Stimulated activated memory B cell treated with anti-CD40 and anti-IgM and Interleukin-4, amounts not matched to agents 10 μg/mL and 1 μg/mL and 100 μg/mL, for 72 hours (primary cell): Measurements from ENCODE around the gene FHL1.

ENCODE experiments used
- ATAC-seq: fragments of 150-1000 bp; cut with Tn5 transposase; 2 replicates; pipeline ENCODE4 v1.10.0; 2021
- H3K27ac Mint-ChIP-seq: one replicate; pipeline ENCODE4 v1.8.0; 2022; ENCODE audit warnings: mild to moderate bottlenecking, mixed read lengths
- H3K27me3 Mint-ChIP-seq: one replicate; pipeline ENCODE4 v1.8.0; 2022; ENCODE audit warnings: mixed read lengths
- H3K36me3 Mint-ChIP-seq: one replicate; pipeline ENCODE4 v1.8.0; 2022; ENCODE audit warnings: mixed read lengths
- H3K4me1 Mint-ChIP-seq: one replicate; pipeline ENCODE4 v1.8.0; 2022; ENCODE audit warnings: mixed read lengths
- H3K4me3 Mint-ChIP-seq: one replicate; pipeline ENCODE4 v1.8.0; 2022; ENCODE audit warnings: mild to moderate bottlenecking, moderate library complexity, mixed read lengths
- H3K9me3 Mint-ChIP-seq: one replicate; pipeline ENCODE4 v1.8.0; 2022; ENCODE audit warnings: mixed read lengths

Gene FHL1

DNA sequence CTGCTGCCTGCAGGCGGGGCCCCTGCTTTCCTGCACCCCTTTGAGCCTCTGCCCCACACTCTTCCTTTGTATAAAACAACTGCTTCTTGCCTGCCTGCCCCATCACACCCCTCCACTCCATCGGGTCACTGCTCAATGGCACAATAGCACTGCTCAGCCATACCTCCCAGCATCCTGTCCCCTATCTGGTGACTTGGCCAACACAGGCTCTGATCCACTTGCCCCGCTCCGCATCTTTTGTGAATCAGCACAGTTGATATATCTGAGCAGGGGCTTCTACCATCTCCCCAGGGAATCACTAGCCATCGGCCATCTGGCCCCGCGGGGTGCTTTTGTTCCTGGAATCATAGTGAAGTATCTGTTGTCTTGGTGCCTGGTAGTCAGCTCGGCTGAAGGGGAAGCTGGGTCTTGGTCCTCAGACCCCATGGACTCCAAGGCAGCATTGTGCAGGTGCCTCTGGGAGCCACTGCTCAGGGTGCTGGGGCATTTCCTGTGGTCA lies 58.6 kb downstream of the FHL1 start:
- Mint-ChIP-seq H3K9me3 (no peaks in the 10 kb centered on the region), H3K4me1 (peaks cover 25% of the 10 kb centered on the region), H3K27ac (no peak overlapping the region), H3K27me3 (no peaks in the 10 kb centered on the region), H3K4me3 (no peak overlapping the region), H3K36me3 (no peaks in the 10 kb centered on the region)
- ATAC-seq: no peak

DNA sequence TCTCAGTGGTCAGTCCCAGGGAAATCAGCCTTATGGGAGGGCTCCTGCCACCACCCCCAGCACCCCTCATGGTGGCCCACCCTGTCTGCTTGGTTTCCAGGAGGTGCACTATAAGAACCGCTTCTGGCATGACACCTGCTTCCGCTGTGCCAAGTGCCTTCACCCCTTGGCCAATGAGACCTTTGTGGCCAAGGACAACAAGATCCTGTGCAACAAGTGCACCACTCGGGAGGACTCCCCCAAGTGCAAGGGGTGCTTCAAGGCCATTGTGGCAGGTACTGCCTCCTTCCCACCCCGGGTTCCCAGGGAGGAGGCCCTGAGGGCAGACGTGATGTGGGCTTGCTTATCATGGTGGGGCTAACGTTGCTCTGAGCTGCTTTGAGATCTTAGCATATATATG lies 59.6 kb downstream of the FHL1 start:
- Mint-ChIP-seq H3K4me1 (peaks cover 25% of the 10 kb centered on the region), H3K36me3 (no peaks in the 10 kb centered on the region), H3K27ac (no peak overlapping the region), H3K4me3 (no peak overlapping the region), H3K27me3 (no peaks in the 10 kb centered on the region), H3K9me3 (no peaks in the 10 kb centered on the region)
- ATAC-seq: no peak

GRCh38 chrX:136207546-136207945 lies 60.2 kb downstream of the FHL1 start:
- no peak overlapping the region for H3K4me3 Mint-ChIP-seq
- peaks cover 31% of the 10 kb centered on the region for H3K4me1 Mint-ChIP-seq
- no peaks in the 10 kb centered on the region for H3K36me3 Mint-ChIP-seq
- no peak for ATAC-seq
- H3K9me3 Mint-ChIP-seq: no peaks in the 10 kb centered on the region
- no peaks in the 10 kb centered on the region for H3K27me3 Mint-ChIP-seq
- H3K27ac Mint-ChIP-seq: no peak overlapping the region

- H3K9me3 Mint-ChIP-seq: no peaks in the 10 kb centered on the region
- no peaks in the 10 kb centered on the region for H3K36me3 Mint-ChIP-seq
- H3K27me3 Mint-ChIP-seq: no peaks in the 10 kb centered on the region
- peak overlapping the region; percentile 68 for H3K27ac Mint-ChIP-seq
- no peak overlapping the region for H3K4me3 Mint-ChIP-seq
- peaks cover 36% of the 10 kb centered on the region for H3K4me1 Mint-ChIP-seq
- no peak for ATAC-seq
Measured at GRCh38 chrX:136209016-136209738, 61.8 kb downstream of the FHL1 start.

DNA sequence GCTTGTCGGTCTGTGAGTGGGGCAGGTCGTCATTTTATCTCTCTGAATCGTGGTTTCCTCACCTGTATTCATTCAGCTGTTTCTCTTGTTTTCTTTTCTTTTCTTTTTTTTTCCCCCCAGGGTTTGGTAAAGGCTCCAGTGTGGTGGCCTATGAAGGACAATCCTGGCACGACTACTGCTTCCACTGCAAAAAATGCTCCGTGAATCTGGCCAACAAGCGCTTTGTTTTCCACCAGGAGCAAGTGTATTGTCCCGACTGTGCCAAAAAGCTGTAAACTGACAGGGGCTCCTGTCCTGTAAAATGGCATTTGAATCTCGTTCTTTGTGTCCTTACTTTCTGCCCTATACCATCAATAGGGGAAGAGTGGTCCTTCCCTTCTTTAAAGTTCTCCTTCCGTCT lies 62.4 kb downstream of the FHL1 start:
- H3K27ac Mint-ChIP-seq: peak overlapping the region; percentile 68
- peaks cover 31% of the 10 kb centered on the region for H3K4me1 Mint-ChIP-seq
- H3K27me3 Mint-ChIP-seq: no peaks in the 10 kb centered on the region
- H3K9me3 Mint-ChIP-seq: no peaks in the 10 kb centered on the region
- H3K4me3 Mint-ChIP-seq: no peak overlapping the region
- no peaks in the 10 kb centered on the region for H3K36me3 Mint-ChIP-seq
- no peak for ATAC-seq

DNA sequence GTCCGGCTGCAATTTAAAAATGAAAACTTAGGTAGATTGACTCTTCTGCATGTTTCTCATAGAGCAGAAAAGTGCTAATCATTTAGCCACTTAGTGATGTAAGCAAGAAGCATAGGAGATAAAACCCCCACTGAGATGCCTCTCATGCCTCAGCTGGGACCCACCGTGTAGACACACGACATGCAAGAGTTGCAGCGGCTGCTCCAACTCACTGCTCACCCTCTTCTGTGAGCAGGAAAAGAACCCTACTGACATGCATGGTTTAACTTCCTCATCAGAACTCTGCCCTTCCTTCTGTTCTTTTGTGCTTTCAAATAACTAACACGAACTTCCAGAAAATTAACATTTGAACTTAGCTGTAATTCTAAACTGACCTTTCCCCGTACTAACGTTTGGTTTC lies 62.9 kb downstream of the FHL1 start:
- Mint-ChIP-seq H3K36me3 (no peaks in the 10 kb centered on the region), H3K9me3 (no peaks in the 10 kb centered on the region), H3K4me1 (peaks cover 28% of the 10 kb centered on the region), H3K27me3 (no peaks in the 10 kb centered on the region), H3K4me3 (peak overlapping the region; percentile 38), H3K27ac (peak overlapping the region; percentile 68)
- peak; percentile 84 for ATAC-seq

DNA sequence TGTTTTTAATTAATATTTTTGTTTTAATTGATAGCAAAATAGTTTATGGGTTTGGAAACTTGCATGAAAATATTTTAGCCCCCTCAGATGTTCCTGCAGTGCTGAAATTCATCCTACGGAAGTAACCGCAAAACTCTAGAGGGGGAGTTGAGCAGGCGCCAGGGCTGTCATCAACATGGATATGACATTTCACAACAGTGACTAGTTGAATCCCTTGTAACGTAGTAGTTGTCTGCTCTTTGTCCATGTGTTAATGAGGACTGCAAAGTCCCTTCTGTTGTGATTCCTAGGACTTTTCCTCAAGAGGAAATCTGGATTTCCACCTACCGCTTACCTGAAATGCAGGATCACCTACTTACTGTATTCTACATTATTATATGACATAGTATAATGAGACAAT lies 63.5 kb downstream of the FHL1 start:
- Mint-ChIP-seq H3K27me3 (no peaks in the 10 kb centered on the region), H3K9me3 (no peaks in the 10 kb centered on the region), H3K27ac (peak overlapping the region; percentile 68), H3K4me1 (peaks cover 28% of the 10 kb centered on the region), H3K36me3 (no peaks in the 10 kb centered on the region), H3K4me3 (no peak overlapping the region)
- no peak for ATAC-seq

GRCh38 chrX:136211766-136212556 lies 64.6 kb downstream of the FHL1 start:
- H3K27ac Mint-ChIP-seq: no peak overlapping the region
- H3K4me1 Mint-ChIP-seq: peaks cover 28% of the 10 kb centered on the region
- H3K9me3 Mint-ChIP-seq: no peaks in the 10 kb centered on the region
- no peak overlapping the region for H3K4me3 Mint-ChIP-seq
- no peak for ATAC-seq
- H3K36me3 Mint-ChIP-seq: no peaks in the 10 kb centered on the region
- H3K27me3 Mint-ChIP-seq: no peaks in the 10 kb centered on the region

GRCh38 chrX:136212557-136213111 lies 65.3 kb downstream of the FHL1 start:
- ATAC-seq: no peak
- H3K4me1 Mint-ChIP-seq: peaks cover 28% of the 10 kb centered on the region
- H3K27me3 Mint-ChIP-seq: no peaks in the 10 kb centered on the region
- H3K9me3 Mint-ChIP-seq: no peaks in the 10 kb centered on the region
- H3K36me3 Mint-ChIP-seq: no peaks in the 10 kb centered on the region
- H3K4me3 Mint-ChIP-seq: no peak overlapping the region
- H3K27ac Mint-ChIP-seq: no peak overlapping the region

GRCh38 chrX:136214551-136214950 lies 67.2 kb downstream of the FHL1 start:
- no peaks in the 10 kb centered on the region for H3K36me3 Mint-ChIP-seq
- no peak for ATAC-seq
- H3K27ac Mint-ChIP-seq: no peak overlapping the region
- no peaks in the 10 kb centered on the region for H3K9me3 Mint-ChIP-seq
- H3K4me3 Mint-ChIP-seq: no peak overlapping the region
- no peaks in the 10 kb centered on the region for H3K27me3 Mint-ChIP-seq
- H3K4me1 Mint-ChIP-seq: peaks cover 22% of the 10 kb centered on the region

DNA sequence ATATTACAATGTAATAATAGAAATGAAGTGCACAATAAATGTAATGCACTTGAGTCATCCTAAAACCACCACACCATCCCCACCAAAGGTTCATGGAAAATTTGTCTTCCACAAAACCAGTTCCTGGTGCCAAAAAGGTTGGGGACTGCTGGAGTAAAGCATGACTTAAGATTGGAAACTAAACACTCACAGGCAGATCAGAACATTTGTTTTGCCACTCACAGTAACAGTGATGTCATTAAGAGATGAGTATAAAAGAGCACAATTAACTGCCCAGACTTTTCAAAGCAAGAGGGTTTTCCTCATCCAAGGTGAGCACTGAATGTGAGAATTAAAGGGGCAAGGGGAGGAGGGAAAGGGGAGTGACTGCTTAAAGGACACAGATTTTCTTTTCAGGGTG lies 68.2 kb downstream of the FHL1 start:
- Mint-ChIP-seq H3K4me3 (no peak overlapping the region), H3K4me1 (peaks cover 12% of the 10 kb centered on the region), H3K27me3 (no peaks in the 10 kb centered on the region), H3K9me3 (no peaks in the 10 kb centered on the region), H3K27ac (no peak overlapping the region), H3K36me3 (no peaks in the 10 kb centered on the region)
- ATAC-seq: no peak

DNA sequence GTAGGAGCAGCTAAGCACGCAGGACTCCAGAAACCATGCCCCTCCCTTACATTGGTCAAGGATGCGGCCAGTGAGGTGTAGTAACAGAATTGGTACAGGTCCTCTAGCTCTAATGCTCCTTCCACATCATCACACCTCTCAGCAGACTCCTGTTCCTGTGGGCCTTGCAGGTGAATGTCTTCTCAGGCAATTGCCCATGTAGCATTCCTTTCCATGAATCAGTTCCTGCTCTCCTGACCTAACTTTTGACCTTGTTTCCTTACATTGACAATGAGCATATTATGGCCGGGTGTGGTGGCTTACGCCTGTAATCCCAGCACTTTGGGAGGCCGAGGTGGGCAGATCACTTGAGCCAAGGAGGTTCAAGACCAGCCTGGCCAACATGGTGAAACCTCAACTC lies 72.6 kb downstream of the FHL1 start:
- Mint-ChIP-seq H3K4me1 (no peaks in the 10 kb centered on the region), H3K27ac (no peak overlapping the region), H3K4me3 (no peak overlapping the region), H3K9me3 (no peaks in the 10 kb centered on the region), H3K36me3 (peaks cover 13% of the 10 kb centered on the region), H3K27me3 (no peaks in the 10 kb centered on the region)
- ATAC-seq: no peak

GRCh38 chrX:136220540-136220939 lies 73.2 kb downstream of the FHL1 start:
- H3K4me1 Mint-ChIP-seq: no peaks in the 10 kb centered on the region
- H3K36me3 Mint-ChIP-seq: peaks cover 19% of the 10 kb centered on the region

DNA sequence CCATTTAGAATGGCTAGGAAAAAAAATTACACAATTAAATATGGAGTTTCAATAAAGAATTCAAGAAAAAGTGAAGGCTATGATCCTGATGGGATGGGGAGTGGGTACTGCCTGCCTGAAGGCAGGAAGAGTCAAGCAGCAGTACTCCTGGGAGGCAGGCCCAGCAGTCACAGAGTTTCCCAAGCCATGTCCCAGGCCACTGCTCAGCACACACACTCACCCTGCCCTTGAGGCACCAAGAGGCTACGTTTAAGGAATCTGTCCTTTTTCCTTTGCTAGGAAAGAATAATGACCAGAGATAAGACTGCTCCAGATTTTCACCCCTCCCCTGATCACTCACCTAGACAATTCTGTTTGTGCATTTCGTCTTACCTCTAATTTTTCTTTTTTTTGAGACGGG lies 73.6 kb downstream of the FHL1 start:
- Mint-ChIP-seq H3K4me1 (no peaks in the 10 kb centered on the region), H3K4me3 (no peak overlapping the region), H3K27ac (no peak overlapping the region), H3K9me3 (no peaks in the 10 kb centered on the region), H3K27me3 (no peaks in the 10 kb centered on the region), H3K36me3 (peaks cover 22% of the 10 kb centered on the region)
- no peak for ATAC-seq

More at GRCh38 chrX:136220540-136220939, 73.2 kb downstream of the FHL1 start:
- Mint-ChIP-seq H3K9me3 (no peaks in the 10 kb centered on the region), H3K27me3 (no peaks in the 10 kb centered on the region), H3K27ac (no peak overlapping the region), H3K4me3 (no peak overlapping the region)
- ATAC-seq: no peak

GRCh38 chrX:136221851-136222513 lies 74.6 kb downstream of the FHL1 start:
- Mint-ChIP-seq H3K27me3 (no peaks in the 10 kb centered on the region), H3K4me3 (no peak overlapping the region), H3K27ac (no peak overlapping the region), H3K4me1 (no peaks in the 10 kb centered on the region), H3K9me3 (no peaks in the 10 kb centered on the region), H3K36me3 (peaks cover 22% of the 10 kb centered on the region)
- no peak for ATAC-seq
